OCI-LY1 (cell line): ENCODE data around the gene CASP6.

Experiments
- H2AFZ ChIP-seq: fragments of 200-600 bp; sonication (generic), shearing (Covaris generic); 2 replicates; pipeline ENCODE4 v1.6.0; 2014; ENCODE audit warnings: antibody characterized with exemption, mild to moderate bottlenecking, low read length
- H3F3A ChIP-seq: fragments of 200-600 bp; sonication (generic), shearing (Covaris generic); 2 replicates; pipeline ENCODE4 v1.6.0; 2014; ENCODE audit warnings: mild to moderate bottlenecking, antibody characterized with exemption, low read length, moderate library complexity; ENCODE audit not compliant: insufficient read depth
- H3K27ac ChIP-seq: fragments of 200-600 bp; sonication (generic); 2 replicates; pipeline ENCODE4 v1.5.1; 2014; ENCODE audit warnings: low read length, mixed run types, mild to moderate bottlenecking, low read depth; ENCODE audit not compliant: poor library complexity, severe bottlenecking
- H3K27me3 ChIP-seq: fragments of 200-600 bp; sonication (generic); 2 replicates; pipeline ENCODE4 v1.6.0; 2014; ENCODE audit warnings: antibody characterized with exemption, mild to moderate bottlenecking, low read length, moderate library complexity; ENCODE audit not compliant: insufficient read depth
- H3K36me3 ChIP-seq: fragments of 200-600 bp; sonication (generic); 2 replicates; pipeline ENCODE4 v1.6.1; 2014; ENCODE audit warnings: mild to moderate bottlenecking, antibody characterized with exemption, low read length, moderate library complexity, mixed read lengths; ENCODE audit not compliant: insufficient read depth
- H3K4me1 ChIP-seq: fragments of 200-600 bp; sonication (generic); 2 replicates; pipeline ENCODE4 v1.5.1; 2014; ENCODE audit warnings: mild to moderate bottlenecking, low read length, moderate library complexity; ENCODE audit not compliant: insufficient read depth, severe bottlenecking
- H3K4me2 ChIP-seq: fragments of 200-600 bp; sonication (generic), shearing (Covaris generic); 2 replicates; pipeline ENCODE4 v1.6.1; 2014; ENCODE audit warnings: low read length
- H3K4me3 ChIP-seq: fragments of 200-600 bp; sonication (generic); 2 replicates; pipeline ENCODE4 v1.5.1; 2014; ENCODE audit warnings: low read length, low read depth, mild to moderate bottlenecking, mixed read lengths; ENCODE audit not compliant: poor library complexity, severe bottlenecking
- H3K79me2 ChIP-seq: fragments of 200-600 bp; shearing (Covaris generic); 2 replicates; pipeline ENCODE4 v1.6.1; 2016; ENCODE audit warnings: mixed run types, low read length, mixed read lengths; ENCODE audit not compliant: insufficient read depth
- H3K9ac ChIP-seq: fragments of 200-600 bp; sonication (generic), shearing (Covaris generic); 2 replicates; pipeline ENCODE4 v1.6.1; 2014; ENCODE audit warnings: mild to moderate bottlenecking, low read length, mixed read lengths
- H3K9me2 ChIP-seq: fragments of 200-600 bp; sonication (generic), shearing (Covaris generic); 2 replicates; pipeline ENCODE4 v1.6.1; 2014; ENCODE audit warnings: low read depth, mild to moderate bottlenecking, low read length, mixed read lengths
- H3K9me3 ChIP-seq: fragments of 200-600 bp; shearing (Covaris generic); 2 replicates; pipeline ENCODE4 v1.6.1; 2014; ENCODE audit warnings: low read length, mixed read lengths
- H4K20me1 ChIP-seq: fragments of 200-600 bp; sonication (generic), shearing (Covaris generic); 2 replicates; pipeline ENCODE4 v1.6.0; 2016; ENCODE audit warnings: mild to moderate bottlenecking, low read length; ENCODE audit not compliant: insufficient read depth
- EZH2 ChIP-seq: fragments of 200-600 bp; sonication (generic), shearing (Covaris generic); IDR thresholded peaks from 2 replicates; pipeline ENCODE4 v1.8.0; 2017; ENCODE audit warnings: borderline replicate concordance, mixed run types, mild to moderate bottlenecking, antibody characterized with exemption, low read length, moderate library complexity, mixed read lengths
- TF ChIP-seq, protein P1 (sequence below): fragments of 200-600 bp; sonication (generic), shearing (Covaris generic); IDR thresholded peaks from 2 replicates; pipeline ENCODE4 v1.5.1; 2017; ENCODE audit warnings: mild to moderate bottlenecking, antibody characterized with exemption, low read length, moderate library complexity, mixed read lengths

Gene CASP6

GRCh38 chr4:109746728-109747127, 43.5 kb upstream of the CASP6 start:
- Histone ChIP-seq H3K9ac (no peak overlapping the region), H3K36me3 (no peaks in the 10 kb centered on the region), H3K27me3 (no peaks in the 10 kb centered on the region), H4K20me1 (no peaks in the 10 kb centered on the region), H3K9me2 (no peaks in the 10 kb centered on the region), H3K4me2 (no peak overlapping the region), H3K9me3 (no peaks in the 10 kb centered on the region), H3F3A (no peaks in the 10 kb centered on the region), H2AFZ (no peak overlapping the region), H3K27ac (no peak overlapping the region), H3K4me3 (no peak overlapping the region), H3K4me1 (no peaks in the 10 kb centered on the region), H3K79me2 (no peaks in the 10 kb centered on the region)
- no peak for TF ChIP-seq EZH2

DNA sequence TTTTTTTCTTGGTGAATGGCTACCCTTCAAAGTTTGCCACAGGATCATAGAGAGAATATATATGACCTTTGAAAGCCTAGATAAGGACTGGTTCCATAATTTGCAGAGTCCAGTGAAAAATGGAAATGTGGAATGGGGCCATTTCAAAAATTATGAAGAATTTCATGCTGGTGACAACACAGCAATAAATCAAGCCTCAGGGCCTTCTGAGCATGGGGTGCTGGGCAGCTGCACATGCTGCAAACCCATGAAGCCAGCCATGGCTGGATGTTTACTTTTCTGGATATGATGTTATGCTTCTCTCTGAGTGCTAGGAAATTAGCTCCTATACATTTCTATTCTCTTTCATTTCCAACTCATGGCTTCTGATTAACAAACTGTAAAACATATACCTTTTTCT, 42.6 kb upstream of the CASP6 start:
- Histone ChIP-seq H3K4me1 (no peaks in the 10 kb centered on the region), H3K4me3 (no peak overlapping the region), H3K9me2 (no peaks in the 10 kb centered on the region), H3K27ac (no peak overlapping the region), H3F3A (no peaks in the 10 kb centered on the region), H3K4me2 (no peak overlapping the region), H3K9me3 (no peaks in the 10 kb centered on the region), H3K27me3 (no peaks in the 10 kb centered on the region), H3K9ac (no peak overlapping the region), H3K36me3 (no peaks in the 10 kb centered on the region), H2AFZ (no peak overlapping the region), H4K20me1 (no peaks in the 10 kb centered on the region), H3K79me2 (no peaks in the 10 kb centered on the region)
- no peak for TF ChIP-seq EZH2
- TF ChIP-seq, protein P1, sequence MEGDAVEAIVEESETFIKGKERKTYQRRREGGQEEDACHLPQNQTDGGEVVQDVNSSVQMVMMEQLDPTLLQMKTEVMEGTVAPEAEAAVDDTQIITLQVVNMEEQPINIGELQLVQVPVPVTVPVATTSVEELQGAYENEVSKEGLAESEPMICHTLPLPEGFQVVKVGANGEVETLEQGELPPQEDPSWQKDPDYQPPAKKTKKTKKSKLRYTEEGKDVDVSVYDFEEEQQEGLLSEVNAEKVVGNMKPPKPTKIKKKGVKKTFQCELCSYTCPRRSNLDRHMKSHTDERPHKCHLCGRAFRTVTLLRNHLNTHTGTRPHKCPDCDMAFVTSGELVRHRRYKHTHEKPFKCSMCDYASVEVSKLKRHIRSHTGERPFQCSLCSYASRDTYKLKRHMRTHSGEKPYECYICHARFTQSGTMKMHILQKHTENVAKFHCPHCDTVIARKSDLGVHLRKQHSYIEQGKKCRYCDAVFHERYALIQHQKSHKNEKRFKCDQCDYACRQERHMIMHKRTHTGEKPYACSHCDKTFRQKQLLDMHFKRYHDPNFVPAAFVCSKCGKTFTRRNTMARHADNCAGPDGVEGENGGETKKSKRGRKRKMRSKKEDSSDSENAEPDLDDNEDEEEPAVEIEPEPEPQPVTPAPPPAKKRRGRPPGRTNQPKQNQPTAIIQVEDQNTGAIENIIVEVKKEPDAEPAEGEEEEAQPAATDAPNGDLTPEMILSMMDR, result no peak

DNA sequence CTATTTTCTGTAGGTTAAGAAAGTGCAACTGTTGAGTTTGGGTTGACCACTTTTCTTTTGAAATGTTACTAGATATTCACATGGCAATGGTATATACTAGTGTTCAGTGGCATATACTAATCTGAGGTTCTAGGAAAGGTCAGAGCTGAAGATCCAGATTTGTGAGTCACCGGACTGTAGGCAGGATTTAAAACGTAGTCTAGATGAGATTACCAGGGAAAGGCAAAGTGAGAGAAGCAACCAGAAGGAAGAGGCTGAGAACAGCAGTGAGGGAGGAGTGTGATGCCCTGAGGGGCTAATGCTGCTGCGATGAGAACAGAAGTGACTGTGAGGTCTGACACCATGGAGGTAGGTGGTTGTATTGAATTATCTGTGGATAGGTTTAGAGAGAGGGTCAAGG, 36.3 kb upstream of the CASP6 start:
- Histone ChIP-seq H3K4me1 (no peaks in the 10 kb centered on the region), H3F3A (no peaks in the 10 kb centered on the region), H3K4me3 (no peak overlapping the region), H3K9me3 (no peaks in the 10 kb centered on the region), H3K79me2 (no peaks in the 10 kb centered on the region), H3K27me3 (no peaks in the 10 kb centered on the region), H3K27ac (no peak overlapping the region), H3K9ac (no peak overlapping the region), H4K20me1 (no peaks in the 10 kb centered on the region), H2AFZ (no peak overlapping the region), H3K4me2 (no peak overlapping the region), H3K9me2 (no peaks in the 10 kb centered on the region), H3K36me3 (no peaks in the 10 kb centered on the region)
- TF ChIP-seq, protein P1, result no peak
- TF ChIP-seq EZH2, result no peak

DNA sequence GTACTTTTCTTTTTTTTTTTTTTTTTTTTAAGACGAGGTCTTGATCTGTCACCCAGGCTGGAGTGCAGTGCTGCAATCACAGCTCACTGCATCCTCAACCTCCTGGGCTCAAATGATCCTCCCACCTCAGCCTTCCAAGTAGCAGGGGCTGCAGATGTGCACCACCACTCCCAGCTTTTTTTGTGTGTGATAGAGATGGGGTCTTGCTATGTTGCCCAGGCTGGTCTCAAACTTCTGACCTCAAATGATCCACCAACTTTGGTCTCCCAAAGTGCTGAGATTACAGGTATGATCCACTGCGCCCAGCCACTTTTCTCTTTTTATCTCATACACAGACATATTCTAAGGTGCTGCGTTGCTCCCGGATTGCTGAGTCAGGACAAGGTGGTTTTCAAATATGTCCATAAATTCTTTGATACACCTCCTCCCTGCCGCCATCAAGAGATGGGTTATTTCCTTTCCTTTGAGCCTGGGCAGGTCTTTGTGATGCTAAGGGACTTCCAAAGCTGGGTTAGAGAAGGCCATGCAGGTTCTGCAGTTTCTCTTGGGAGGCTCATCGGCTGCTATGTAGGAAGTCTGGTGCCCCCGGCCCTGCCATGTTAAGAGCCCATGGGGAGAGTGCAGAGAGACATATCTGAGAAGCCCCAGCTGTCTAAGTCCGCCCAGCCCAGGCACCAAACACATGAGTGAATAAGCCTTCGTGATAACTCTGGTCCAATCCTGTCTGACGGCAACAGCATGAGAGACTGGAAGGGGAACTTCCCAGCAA, 35.0 kb upstream of the CASP6 start:
- H3K79me2 ChIP-seq, result no peaks in the 10 kb centered on the region
- H4K20me1 ChIP-seq, result no peaks in the 10 kb centered on the region
- H3K9ac ChIP-seq, result no peak overlapping the region
- H3K4me2 ChIP-seq, result no peak overlapping the region
- H3K27ac ChIP-seq, result no peak overlapping the region
- H3K36me3 ChIP-seq, result no peaks in the 10 kb centered on the region
- no peaks in the 10 kb centered on the region for H3K9me3 ChIP-seq
- no peaks in the 10 kb centered on the region for H3K9me2 ChIP-seq
- H2AFZ ChIP-seq, result no peak overlapping the region
- H3K27me3 ChIP-seq, result no peaks in the 10 kb centered on the region
- no peaks in the 10 kb centered on the region for H3K4me1 ChIP-seq
- TF ChIP-seq, protein P1, result no peak
- TF ChIP-seq EZH2, result no peak
- H3F3A ChIP-seq, result no peaks in the 10 kb centered on the region
- H3K4me3 ChIP-seq, result no peak overlapping the region
